Transverse colon (tissue), 4 donors: ENCODE results near the gene PDE4D. TPM values are rescaled to one million over a fixed set of nuclear protein-coding genes. Genes with fewer than 3 reads are reported as not detected.

Source experiments
- DNase-seq: peaks from one replicate; pipeline ENCODE4 v3.0.0-alpha.2; 2019
- H3K27ac ChIP-seq, 4 donors: fragments of 200-600 bp; sonication (generic); 2 replicates each; pipeline ENCODE4 v1.5.1; 2016 to 2018; ENCODE audit warnings: inconsistent platforms in 4 of 4
- H3K27me3 ChIP-seq: fragments of 200-600 bp; sonication (generic); 2 replicates; pipeline ENCODE4 v1.5.1; 2017; ENCODE audit warnings: inconsistent platforms
- H3K36me3 ChIP-seq, 4 donors: fragments of 200-600 bp; sonication (generic); 2 replicates each; pipeline ENCODE4 v1.5.1; 2017 to 2019; ENCODE audit warnings: inconsistent platforms in 4 of 4
- H3K4me1 ChIP-seq, 4 donors: fragments of 200-600 bp; sonication (generic); 2 replicates each; pipeline ENCODE4 v1.5.1; 2017 to 2020; ENCODE audit warnings: inconsistent platforms in 4 of 4
- H3K4me3 ChIP-seq, 4 donors: fragments of 200-600 bp; sonication (generic); 1 replicate in 1 of 4; 2 replicates in 3 of 4; pipeline versions ENCODE4 v1.5.1 to v1.6.1; 2017 to 2019; ENCODE audit warnings: inconsistent platforms in 4 of 4
- H3K9me3 ChIP-seq, 2 donors: fragments of 200-600 bp; sonication (generic); 2 replicates each; pipeline ENCODE4 v1.5.1; 2017 to 2019; ENCODE audit warnings: inconsistent platforms in 2 of 2
- EP300 ChIP-seq: sonication (generic); formaldehyde crosslinking; IDR thresholded peaks from one replicate; pipeline ENCODE4 v1.6.1; 2017; ENCODE audit warnings: antibody characterized with exemption, low read depth
- POLR2A ChIP-seq: fragments of 450-650 bp; IDR thresholded peaks from one replicate; pipeline ENCODE4 v1.6.1; 2016; ENCODE audit warnings: antibody characterized with exemption, mild to moderate bottlenecking, moderate library complexity
- POLR2AphosphoS5 ChIP-seq, 3 donors: sonication (generic); formaldehyde crosslinking; IDR thresholded peaks; one replicate each; pipeline ENCODE4 v1.6.1; 2016; ENCODE audit warnings: antibody characterized with exemption in 3 of 3
- WGBS, 2 donors: methylation state at CpG; one replicate each; pipeline ENCODE4 v1.1.5; 2018; ENCODE audit warnings: low coverage in 1 of 2; 5-methylcytosine and 5-hydroxymethylcytosine counted together
- in situ Hi-C, 4 donors: fragments of 200-750 bp; cut with MboI; loops; one replicate each; pipeline versions ENCODE4 v1.15.0 to v1.15.1; 2017; ENCODE audit warnings: low sequenced_read_pairs in 3 of 4, low pct_ligation_motif_present in 1 of 4, low pct_unique_long_range_greater_than_20kb in 1 of 4
- intact Hi-C: fragments of 100-400 bp; cut with DNase I; formaldehyde crosslinking; loops from one replicate; pipeline ENCODE4 v1.15.1; 2023; ENCODE audit warnings: low total_unique reads
- total RNA-seq, 4 donors: library from RNA; depleted of rRNA; stranded (reverse); fragments of >200 nt; gene quantifications; one replicate each; pipeline ENCODE4 v1.1.0, GENCODE V29; 2016
- TF ChIP-seq, protein P1 (sequence below), 5 experiments: fragments of 200-600 bp in 3 of 5; fragments of 450-650 bp in 2 of 5; sonication (generic) in 3 of 5; IDR thresholded peaks; 1 replicate in 2 of 5; 2 replicates in 3 of 5; pipeline ENCODE4 v1.5.1; 2016 to 2017; ENCODE audit warnings: antibody characterized with exemption in 5 of 5, inconsistent platforms in 3 of 5, mild to moderate bottlenecking in 2 of 5, moderate library complexity in 1 of 5

PDE4D gene
- total RNA-seq, 4 donors from 2014 or later: 47.0 to 302 (median 73.6) TPM

DNA sequence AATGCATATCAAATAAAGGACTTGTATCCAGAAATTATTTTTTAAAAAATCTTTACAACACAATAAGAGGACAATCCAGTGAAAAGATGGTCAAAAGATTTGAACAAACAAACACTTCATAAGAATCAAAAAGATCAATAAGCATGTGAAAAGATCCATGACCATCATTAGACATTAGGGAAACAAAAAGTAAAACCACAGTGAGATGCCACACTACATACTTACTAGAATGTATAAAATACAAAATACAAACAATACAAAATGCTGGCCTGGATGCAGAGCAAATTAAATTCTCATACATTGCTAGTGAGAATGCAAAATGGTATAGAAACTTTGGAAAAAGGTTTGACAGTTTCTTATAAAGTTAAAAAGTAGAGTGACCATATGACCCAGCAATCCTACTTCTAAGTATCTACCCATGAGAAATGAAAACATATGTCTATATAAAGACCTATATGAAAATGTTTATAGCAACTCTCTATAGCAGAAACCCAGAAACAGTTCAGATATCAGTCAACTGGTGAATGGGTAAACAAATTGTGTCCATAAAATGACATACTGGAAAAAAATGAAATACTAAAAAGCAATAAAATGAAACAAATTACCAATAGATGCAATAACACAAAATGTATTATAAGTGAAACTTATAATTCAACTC lies 884.6 kb downstream of the PDE4D start:
- Histone ChIP-seq H3K27me3 (no peaks in the 10 kb centered on the region), H3K4me1 (peaks cover 0 to 17% (median 7%) of the 10 kb centered on the region in 4 donors), H3K9me3 (no peaks in the 10 kb centered on the region), H3K4me3 (no peak overlapping the region), H3K27ac (no peak overlapping the region), H3K36me3 (no peaks in the 10 kb centered on the region)
- DNase-seq: no peak
- intact Hi-C loops: no loop called here
- TF ChIP-seq POLR2A (no peak), POLR2AphosphoS5 (IDR thresholded peaks at IDR 0.05) (no peak)
- TF ChIP-seq, protein P1, sequence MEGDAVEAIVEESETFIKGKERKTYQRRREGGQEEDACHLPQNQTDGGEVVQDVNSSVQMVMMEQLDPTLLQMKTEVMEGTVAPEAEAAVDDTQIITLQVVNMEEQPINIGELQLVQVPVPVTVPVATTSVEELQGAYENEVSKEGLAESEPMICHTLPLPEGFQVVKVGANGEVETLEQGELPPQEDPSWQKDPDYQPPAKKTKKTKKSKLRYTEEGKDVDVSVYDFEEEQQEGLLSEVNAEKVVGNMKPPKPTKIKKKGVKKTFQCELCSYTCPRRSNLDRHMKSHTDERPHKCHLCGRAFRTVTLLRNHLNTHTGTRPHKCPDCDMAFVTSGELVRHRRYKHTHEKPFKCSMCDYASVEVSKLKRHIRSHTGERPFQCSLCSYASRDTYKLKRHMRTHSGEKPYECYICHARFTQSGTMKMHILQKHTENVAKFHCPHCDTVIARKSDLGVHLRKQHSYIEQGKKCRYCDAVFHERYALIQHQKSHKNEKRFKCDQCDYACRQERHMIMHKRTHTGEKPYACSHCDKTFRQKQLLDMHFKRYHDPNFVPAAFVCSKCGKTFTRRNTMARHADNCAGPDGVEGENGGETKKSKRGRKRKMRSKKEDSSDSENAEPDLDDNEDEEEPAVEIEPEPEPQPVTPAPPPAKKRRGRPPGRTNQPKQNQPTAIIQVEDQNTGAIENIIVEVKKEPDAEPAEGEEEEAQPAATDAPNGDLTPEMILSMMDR (IDR thresholded peaks at IDR 0.05): no peak
- in situ Hi-C loops: loop anchor here in 3 of 4 donors (10.0 to 25.0 kb wide), 2 partner anchors 114 to 122 kb away; no protein-coding TSS in a partner anchor

DNA sequence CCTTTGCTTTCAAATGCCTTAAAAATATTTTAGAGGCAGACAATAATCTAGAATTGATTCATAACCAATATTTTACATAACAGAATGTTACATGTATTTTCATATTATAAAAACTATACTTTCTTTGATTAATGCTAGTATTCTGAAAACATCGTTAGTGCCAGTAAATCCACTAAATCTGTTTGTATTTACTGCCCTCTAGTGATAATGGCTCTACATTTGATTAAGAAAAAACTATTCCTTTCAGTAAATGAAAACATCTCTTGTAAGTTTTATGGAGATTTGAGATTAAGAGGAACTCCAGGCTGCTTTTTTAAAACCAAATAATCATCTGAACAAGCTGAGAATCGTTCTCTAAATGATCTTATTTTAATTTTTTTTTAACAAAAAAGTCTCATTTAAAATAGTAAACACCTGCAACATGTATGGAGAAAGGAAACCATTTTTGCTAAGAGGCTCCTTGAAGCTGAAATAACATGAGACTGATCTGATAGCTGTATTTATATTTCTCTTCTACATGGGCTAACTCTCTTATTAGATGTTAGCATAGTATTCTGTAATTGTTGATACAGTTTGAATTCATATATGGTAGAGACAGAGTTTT lies 886.0 kb downstream of the PDE4D start:
- Histone ChIP-seq H3K9me3 (no peaks in the 10 kb centered on the region), H3K4me1 (peaks cover 0 to 18% (median 7%) of the 10 kb centered on the region in 4 donors), H3K27me3 (no peaks in the 10 kb centered on the region), H3K4me3 (no peak overlapping the region), H3K36me3 (no peaks in the 10 kb centered on the region), H3K27ac (no peak overlapping the region)
- WGBS, 2 donors: 16 to 17% methylated on average over 2 of the region's 2 CpGs
- TF ChIP-seq, protein P1 (IDR thresholded peaks at IDR 0.05): peak in 4 of 5 experiments; percentile 10 to 31 (median 18)
- TF ChIP-seq POLR2AphosphoS5 (IDR thresholded peaks at IDR 0.05): no peak
- intact Hi-C loops (no loop called here), in situ Hi-C loops (loop anchor here in 3 of 4 donors (10.0 to 25.0 kb wide), 2 partner anchors 113 to 120 kb away; no protein-coding TSS in a partner anchor)
- no peak for DNase-seq

DNA sequence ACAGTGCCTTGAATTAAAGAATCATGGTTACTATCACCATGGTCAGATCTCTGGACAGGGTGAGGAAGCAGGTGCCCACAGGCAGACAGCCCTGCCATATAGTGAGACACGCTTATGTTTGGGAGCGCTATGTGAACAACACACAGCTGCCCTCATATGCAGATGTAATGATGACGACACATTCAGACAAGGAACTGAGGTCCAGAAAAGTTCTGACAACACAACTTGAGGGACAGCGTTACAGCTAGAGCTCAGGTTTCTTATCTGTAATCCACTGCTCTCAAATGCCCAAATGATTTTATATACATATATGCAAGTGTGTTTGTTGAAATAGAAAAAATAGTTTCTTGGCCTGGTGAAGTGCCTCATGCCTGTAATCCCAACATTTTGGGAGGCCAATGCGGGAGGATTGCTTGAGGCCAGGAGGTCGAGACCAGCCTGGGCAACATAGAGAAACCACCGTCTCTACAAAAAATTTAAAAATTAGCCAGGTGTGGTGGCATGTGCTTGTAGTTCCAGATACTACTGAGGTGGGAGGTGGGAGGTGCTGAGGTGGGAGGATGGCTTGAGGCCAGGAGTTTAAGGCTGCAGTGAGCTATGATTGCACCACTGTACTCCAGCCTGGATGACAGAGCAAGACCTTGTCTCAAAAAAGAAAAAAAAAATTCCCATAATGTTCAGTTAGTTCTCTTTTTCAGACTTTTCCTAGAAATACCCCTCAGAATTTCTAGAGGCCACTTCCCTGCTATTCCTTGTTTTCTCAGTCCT lies 887.4 kb downstream of the PDE4D start:
- no peak for DNase-seq
- intact Hi-C loops: no loop called here
- no peaks in the 10 kb centered on the region for H3K36me3 ChIP-seq
- TF ChIP-seq, protein P1 (IDR thresholded peaks at IDR 0.05): no peak
- TF ChIP-seq POLR2A (no peak), POLR2AphosphoS5 (IDR thresholded peaks at IDR 0.05) (no peak), EP300 (no peak)
- no peaks in the 10 kb centered on the region for H3K27me3 ChIP-seq
- no peak overlapping the region for H3K4me3 ChIP-seq
- 95 to 96% methylated on average over 5 to 7 of the region's 7 CpGs for WGBS, 2 donors
- H3K4me1 ChIP-seq: peaks cover 3 to 31% (median 17%) of the 10 kb centered on the region in 4 donors
- in situ Hi-C loops: loop anchor here in 3 of 4 donors (10.0 to 25.0 kb wide), 2 partner anchors 111 to 119 kb away; no protein-coding TSS in a partner anchor
- no peak overlapping the region for H3K27ac ChIP-seq
- H3K9me3 ChIP-seq: no peaks in the 10 kb centered on the region

DNA sequence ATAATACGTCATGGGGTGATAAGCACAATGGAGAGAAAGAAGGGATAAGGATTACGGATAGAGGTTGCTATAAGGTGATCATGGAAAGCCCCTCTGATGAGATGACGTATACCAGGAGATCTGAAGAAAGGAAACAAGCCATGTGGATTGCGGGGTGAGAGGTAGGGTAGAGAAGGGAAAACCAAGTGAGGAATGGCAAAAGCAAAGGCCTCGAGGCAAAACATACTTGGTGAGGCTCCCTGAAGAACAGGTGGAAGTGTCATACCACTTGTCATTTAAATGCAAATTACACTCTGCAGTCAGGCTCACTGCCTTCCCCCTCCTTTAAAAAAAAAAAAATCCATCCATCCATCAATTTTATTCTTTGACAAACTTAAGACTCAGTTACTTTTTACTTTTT lies 889.9 kb downstream of the PDE4D start:
- 89 to 100% methylated on average over 2 to 5 of the region's 5 CpGs for WGBS, 2 donors
- no peak overlapping the region for H3K4me3 ChIP-seq
- in situ Hi-C loops (loop anchor here in 3 of 4 donors (10.0 to 25.0 kb wide), 2 partner anchors 109 to 116 kb away; no protein-coding TSS in a partner anchor), intact Hi-C loops (no loop called here)
- peaks cover 3 to 31% (median 17%) of the 10 kb centered on the region in 4 donors for H3K4me1 ChIP-seq
- H3K27me3 ChIP-seq: no peaks in the 10 kb centered on the region
- no peaks in the 10 kb centered on the region for H3K9me3 ChIP-seq
- DNase-seq: no peak
- no peak overlapping the region for H3K27ac ChIP-seq
- H3K36me3 ChIP-seq: no peaks in the 10 kb centered on the region
- TF ChIP-seq EP300: no peak
- no peak for TF ChIP-seq POLR2AphosphoS5 (IDR thresholded peaks at IDR 0.05)
- TF ChIP-seq, protein P1 (IDR thresholded peaks at IDR 0.05): no peak
- TF ChIP-seq POLR2A: no peak
